Measurements from ENCODE around the gene SLC2A11.

DNA sequence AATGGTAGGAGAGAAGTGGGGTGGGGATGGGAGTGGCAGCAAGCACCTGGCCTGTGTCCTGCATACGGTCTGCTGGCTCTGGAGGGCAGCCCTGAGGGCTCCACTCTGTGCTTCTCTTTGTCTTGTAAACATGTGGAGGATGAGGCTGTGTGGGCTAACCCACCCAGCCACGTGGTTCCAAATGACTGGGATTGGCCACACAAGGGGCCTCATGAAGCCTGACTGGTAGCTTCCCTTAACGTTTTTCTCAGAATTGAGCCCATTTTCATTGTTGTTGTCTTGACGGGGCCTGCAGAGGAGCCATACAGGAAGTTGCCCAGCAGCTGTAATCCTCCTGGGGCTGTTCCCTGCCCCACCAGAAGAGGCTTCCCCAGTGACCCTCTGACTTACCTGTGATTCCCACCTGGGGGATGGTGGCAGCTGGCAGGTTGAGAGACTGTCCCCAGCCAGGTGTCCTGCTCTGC lies 36.9 kb upstream of the SLC2A11 start:
- TF ChIP-seq CTCF (conservative IDR thresholded peaks at IDR 0.05 in 1 of 2, IDR thresholded peaks at IDR 0.05 in 1 of 2; ENCODE audit: extremely low read depth in 1 of 2, insufficient read depth in 1 of 2, low read depth in 1 of 2, low read length in 2 of 2) (no peak), EZH2 (IDR thresholded peaks at IDR 0.05; ENCODE audit: borderline replicate concordance, low read length) (no peak)

All from mammary epithelial cell (primary cell).